Left renal pelvis (tissue), 4 donors: ENCODE data around the gene ALK. TPM values are rescaled to one million over a fixed set of nuclear protein-coding genes. Genes with fewer than 3 reads are reported as not detected.

ENCODE experiments used
- DNase-seq, 4 donors: peaks; one replicate each; pipeline ENCODE4 v3.0.0-alpha.2; 2013; ENCODE audit warnings: low read depth in 4 of 4, low spot score in 3 of 4
- polyA plus RNA-seq, 4 donors: library from polyadenylated mRNA; unstranded; fragments of 120-200 nt; gene quantifications; one replicate each; pipeline ENCODE4 v1.2.1, GENCODE V29; 2013; ENCODE audit not compliant: insufficient read length in 4 of 4

The ALK gene
- polyA plus RNA-seq, 4 donors, result 0.30 to 1.4 (median 0.54) TPM

DNA sequence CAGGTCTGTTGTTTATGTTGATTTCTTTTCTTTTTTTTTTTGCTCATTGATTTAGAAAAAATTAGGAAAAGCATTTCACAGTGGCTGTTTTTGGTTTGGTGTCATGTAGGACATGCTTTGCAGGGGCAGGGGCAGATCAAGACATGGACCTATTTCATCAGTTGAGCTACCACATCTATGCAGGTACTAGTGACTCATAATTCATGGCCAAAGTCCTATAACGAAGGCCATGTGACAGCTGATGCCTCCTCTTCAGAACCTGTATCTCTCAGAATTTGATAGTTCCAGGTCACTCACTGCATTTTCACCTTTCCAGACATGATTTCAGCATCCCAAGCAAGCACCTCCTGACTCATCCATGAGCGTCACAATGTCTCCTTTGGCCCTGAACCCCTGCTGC, 195.8 kb downstream of the ALK start:
- DNase-seq, result no peak

DNA sequence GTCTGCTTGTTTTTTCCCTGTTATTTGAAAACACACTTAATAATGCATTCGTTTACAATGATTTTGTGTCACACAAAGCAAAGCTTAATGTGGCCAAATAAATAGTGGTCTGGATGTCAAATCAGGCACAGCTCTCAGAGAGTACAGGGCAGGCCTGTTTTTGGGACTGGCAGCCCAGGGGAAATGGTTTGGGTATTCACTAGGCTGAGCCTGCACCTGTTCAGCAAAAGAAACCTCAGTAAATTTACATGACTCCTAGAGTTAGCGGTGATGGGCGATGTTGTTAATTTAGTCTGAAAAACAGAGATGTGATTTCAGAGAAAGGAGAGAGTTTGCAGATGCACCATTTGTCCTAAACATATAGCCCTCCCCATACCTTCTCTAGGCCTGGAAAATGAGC, 197.1 kb downstream of the ALK start:
- no peak for DNase-seq

DNA sequence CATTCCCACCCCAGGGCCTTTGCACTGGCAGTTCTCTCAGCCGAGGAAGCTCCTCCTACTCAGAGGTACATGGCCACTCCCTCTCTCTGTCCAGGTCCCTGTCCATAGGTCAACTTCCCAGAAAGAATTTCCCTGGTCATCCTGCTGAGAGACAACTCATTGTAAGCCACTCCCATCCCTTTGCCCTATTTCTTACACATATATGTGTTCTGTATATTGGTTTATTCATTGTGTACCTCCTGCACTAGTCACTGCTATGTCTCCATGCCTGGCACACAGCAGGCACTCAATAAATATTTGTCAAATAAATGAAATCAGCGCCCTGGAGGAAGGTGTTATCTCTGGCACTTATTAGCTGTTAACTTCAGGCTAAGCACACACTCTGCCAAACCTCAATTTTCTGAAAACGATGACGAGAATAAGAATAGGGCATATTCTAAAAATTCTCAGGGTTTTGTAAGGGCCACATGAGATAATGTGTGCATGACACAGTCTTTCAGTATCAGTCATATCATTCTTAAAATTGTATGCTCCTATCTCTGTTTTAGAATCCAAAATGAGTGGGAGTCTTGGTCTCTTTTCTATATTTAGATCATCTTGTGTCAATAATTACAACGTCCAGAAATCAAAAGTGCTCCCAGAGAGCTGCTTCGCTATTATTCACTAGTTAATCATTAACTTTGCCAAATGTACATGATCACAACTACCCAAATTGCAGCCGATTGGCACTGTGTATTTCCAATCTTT, 198.0 kb downstream of the ALK start:
- no peak for DNase-seq

DNA sequence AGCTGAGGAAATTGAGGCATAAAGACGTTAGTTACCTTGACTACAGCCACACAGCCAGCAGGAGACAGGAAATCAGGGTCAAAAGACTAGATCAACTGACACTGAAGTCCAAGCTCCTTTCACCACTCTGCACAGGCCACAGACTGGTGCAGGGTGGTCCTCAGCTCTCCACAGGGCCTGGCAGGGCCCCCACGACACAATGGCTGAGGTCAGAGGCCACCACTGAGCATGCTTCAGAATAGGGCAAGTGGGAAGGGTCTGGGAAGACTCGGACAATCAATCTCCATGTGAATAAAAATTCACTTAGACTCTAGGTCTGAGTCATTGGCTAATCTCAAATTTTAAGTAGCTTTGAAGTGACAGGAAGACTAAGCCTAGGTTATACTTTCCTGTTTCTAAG, 201.7 kb downstream of the ALK start:
- no peak for DNase-seq

DNA sequence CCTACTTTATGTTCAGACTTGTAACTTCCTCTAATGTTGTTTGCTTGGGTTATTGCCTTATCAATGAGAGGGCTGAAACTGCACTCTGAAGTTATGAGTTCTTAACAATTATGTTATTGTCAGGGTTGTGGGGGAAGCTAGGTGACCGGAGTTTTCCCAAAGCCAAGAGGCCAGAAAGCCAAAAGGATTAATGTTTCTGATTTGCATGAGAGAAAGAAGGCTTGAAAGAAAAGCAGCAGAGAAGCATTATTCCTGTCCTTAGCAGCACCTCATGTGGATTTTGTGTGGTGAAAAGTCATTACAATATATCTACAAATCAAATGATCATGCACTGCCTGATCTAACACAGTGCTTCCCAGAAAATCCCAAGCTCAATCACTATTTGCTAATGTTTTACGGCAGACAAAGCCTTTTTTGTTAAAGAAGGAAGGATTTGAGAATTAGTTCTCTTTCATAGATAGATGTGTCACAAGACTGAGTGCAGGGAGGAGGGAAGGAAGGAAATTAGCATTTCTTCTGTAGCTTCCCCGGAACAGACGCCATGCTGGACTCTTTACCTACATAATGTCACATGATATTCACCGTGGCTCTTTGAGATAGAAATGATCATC, 203.2 kb downstream of the ALK start:
- no peak for DNase-seq

DNA sequence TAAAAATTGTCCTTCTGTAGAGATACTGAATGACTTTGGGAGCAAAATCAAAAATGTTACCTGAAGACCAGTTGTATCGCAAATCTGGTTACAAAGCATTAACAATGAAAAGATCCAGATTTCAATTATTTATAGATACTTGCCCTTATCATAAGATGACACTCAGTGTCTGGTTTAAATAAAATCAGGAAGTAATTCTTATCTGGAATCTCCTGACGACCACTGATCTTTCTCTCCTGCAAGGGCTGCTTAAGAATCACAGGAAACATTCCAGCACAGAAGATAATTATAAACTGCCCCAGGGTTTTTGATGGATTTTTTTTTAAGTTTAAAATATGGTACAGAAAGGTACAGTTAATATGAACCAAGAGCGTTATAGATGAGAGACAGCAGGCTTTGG, 205.7 kb downstream of the ALK start:
- no peak for DNase-seq

DNA sequence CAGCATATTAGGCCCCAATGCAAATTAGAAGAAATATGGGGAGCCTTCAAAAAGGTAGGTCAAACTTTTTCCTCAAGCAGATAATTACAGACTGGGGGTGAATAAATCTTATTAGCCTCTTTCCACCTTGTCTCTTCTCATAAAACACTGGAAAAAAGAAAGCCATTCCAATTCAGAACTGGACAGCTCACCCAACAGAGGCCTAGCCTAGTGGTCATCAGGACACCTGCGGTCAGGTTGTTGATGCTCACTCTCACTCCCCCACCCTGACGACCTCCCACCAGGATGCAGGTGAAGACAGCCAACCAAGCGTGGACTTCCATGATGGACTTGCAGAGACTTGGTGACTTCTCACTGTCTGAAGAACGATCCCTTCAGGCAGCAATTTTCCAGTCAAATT, 207.1 kb downstream of the ALK start:
- no peak for DNase-seq

DNA sequence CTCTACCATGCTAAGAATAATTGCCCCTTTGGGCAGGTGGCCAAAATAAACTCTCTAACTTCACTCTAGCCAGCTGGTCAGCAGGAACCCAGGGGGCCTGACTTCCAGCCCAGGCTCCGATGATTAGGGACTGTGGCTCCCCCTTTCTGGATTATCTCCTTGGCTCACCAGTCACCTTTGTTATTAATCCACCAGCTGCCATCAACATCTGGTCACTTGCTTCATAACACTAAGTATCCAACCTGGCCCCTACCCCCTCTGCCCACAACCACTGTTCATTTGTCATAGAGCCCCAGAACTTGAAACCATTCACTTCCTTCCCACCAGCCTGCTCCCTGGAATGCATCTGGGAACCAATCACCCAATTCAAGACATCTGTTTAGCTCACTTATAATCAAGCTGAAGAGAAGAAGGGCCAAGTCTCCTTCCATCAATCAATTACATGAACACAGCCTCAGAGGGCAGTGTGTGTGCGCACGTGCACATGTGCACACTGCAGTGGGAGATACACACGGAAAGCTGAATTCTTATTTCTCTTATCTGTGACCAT, 215.1 kb downstream of the ALK start:
- no peak for DNase-seq

DNA sequence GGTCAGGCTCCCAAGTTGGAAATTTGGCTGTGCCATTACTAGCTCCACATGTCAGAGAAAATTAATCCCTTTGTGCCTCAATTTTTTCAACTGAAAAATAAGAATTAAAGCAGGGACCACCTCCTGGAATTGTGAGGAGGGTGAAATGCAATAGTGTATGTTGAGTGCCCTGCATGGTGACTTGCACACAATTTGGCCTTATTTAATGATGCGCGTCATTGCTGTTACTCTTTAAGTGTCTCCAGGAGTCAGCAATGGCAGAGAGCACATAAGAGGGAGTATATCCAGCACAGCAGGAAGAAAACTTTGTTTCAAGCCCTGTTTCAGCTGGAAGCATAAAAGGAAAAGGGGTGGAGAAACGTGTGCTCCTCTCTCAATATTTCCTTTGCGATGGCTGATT, 215.8 kb downstream of the ALK start:
- peak in 3 of 4 donors; percentile 10 to 33 (median 20) for DNase-seq

DNA sequence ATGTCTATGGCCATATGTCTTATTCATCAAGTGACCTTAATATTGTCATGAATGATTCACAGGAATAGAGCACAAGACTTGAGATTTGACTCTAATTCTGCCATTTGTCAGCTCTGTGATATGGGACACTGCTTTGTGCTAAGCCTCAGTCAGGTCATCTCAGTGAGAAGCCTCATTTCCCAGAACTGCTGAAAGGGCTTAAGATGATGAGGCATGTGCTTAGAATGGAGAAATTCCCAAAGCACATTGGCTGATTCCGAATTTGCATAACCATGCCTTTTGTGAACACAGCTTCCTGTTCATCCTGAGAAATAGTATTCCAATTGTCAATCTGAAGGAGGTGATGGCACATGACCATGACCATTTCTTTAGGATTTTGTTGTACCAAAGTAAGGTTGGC, 218.1 kb downstream of the ALK start:
- no peak for DNase-seq

DNA sequence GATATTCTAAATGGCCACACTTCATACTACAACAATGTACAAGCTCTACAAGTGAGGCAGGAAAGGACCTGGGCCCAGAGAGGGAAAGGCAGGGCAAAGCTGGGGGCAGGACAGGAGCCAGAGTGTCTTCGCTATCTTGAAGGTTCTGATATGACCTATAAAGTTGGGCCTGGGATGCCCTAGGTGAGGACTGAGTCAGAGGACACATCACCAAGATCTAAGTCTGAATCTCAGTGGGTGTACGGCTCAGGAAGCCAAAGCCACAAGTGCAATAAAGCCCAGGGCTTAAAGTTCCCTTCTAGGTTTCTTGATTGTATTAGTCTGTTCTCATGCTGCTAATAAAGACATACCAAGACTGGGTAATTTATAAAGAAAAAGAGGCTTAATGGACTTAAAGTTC, 219.1 kb downstream of the ALK start:
- DNase-seq, result no peak

DNA sequence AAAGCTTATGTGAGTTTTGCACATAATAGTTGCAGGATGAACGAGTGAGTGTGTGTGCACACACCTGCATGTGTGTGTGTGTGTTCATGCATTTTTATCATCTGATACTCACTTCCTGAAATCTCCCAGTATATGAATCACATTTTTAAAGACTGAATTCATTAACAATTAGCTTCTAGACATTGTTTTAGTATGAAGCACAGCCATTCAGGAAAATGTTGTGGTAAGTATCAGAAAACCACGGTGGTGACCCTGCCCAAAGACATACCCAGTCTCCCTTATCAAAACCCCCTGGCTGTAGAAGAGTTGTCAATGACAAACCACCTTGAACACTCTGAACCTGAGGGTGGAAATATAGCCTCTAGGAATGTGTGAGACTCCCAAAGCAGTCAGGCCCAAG, 220.8 kb downstream of the ALK start:
- DNase-seq, result no peak

DNA sequence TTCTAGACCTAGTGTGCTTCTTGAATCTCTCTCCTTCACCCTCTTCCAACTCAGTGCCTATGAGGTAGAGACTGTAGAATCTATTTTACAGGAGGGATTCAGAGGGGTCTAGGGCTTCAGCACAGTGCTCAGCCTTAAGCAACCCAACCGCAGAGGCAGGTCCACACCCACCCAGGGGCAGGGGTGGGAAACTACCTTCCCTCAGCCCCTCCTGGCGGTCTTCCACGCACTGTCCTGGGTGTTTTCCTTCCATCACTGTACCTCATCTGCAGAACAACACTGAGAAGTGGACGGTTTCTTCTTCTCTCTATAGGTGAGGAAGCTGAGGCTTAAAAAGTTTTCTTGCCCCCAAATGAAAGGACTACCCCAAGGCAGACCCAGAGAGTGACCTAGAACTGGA, 222.3 kb downstream of the ALK start:
- no peak for DNase-seq

DNA sequence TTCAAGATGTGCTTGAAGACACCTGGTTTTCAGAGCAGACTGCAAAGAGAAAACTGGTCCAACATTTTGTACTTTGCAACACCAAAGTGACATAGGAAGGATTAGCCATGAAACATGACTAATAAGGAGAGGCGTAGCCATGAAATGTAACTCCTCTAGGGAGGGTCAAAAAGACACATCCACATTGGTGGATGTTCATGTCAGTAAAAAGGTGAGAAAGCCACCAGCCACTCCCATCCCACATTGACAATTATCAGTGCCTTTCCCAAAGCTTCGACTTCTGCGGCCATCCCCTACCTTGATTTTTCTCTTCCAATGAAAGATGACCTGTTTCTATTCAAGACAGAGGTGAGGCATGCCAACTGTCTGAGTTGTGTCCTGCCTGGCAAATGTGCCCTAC, 223.2 kb downstream of the ALK start:
- DNase-seq, result no peak

DNA sequence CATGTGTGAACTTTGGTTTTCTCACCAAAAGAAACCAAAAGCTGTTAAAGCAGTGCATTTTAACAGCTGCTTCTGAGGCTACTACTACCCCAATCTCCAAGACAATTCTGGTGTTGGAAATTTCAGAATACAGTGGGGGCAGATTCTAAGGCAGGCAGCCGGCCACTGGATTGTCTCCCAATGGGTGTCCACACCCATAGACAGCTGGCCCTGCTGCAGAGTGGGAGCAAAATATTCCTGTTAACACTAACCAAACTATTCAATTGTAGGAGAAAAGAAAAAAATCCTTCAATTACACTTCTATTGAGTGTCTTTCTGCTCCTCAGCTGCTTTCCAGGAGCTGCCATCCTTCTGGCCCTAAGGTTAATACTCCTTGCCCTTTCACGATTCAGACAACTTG, 223.7 kb downstream of the ALK start:
- DNase-seq, result no peak

DNA sequence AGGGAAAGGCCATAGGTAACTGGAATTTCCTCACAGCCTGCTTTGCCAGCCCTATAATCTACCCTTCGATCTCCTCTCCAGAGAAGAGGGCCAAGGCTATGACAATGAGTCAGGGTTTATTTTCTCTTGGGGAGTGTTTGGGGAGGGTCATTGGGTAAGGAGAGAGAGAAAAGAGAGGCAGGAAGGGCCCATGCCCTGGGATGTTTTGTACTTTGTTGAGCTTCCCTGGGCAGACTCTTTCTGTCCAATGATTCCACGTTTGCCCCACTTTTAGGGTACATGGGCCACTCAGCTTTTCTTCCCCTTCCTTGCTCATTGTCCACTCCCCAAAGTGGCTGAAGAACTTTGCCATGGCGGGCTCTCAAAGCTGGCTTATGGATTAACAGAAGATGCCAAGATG, 224.2 kb downstream of the ALK start:
- DNase-seq, result no peak

DNA sequence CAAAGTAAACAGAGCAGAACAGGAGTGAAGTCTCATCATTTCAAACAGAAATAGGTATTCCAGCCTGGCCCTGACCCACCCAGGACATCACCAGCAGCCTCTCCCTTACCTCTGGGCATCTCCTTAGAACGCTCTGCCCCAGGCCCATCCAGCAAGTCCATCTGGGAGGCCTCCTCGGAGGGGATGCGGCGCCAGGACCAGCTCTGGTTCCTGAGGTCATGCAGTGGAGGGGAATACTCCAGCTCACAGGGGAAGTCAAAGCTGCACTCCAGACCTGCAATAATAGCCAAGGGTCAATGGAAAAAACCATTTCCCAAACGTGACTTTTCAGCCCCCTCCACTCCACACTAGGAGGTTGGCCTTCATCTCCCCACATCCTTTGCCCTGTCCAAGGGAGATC, 226.6 kb downstream of the ALK start:
- no peak for DNase-seq

DNA sequence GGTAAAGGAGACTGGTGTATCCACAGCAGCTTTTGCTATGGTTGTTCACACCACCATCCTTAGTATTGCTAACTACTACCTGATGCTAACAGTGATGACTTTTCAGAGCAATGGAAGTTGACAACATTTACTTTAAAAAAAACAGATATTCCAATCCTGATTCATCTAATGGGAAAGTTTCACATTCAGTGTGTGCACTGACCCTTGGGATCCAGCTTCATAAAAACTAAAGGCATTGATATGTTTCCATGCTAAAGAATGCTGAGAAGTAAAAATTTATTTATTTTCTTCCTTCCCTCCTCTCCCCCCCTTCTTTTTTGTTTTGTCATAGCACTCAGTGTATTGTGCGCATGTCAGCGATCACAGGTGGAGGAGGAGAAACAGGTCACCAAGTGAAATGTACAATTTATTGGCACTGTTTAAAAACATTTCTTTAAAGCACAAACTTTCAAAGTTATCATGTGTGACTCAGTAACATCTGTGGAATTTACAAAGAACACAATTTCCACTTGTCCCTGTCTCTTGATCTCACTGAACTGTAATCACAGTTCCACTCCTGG, 229.9 kb downstream of the ALK start:
- DNase-seq, result no peak

DNA sequence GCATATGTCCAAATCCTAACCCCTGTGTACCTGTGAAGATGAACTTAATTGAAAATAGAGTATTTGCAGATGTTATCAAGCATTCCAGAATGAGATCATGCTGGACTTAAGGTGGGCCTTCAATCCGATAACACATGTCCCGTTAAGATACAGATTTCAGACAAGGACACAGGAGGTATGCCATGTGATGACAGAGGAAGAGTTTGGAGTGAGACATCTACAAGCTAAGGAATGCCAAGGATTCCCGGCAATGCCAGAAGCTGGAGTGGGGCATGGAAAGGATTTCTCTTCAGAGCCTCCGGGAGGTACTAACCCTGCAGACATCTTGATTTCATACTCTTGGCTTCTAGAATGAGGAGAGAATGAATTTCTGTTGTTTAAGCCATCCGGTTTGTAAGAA, 231.7 kb downstream of the ALK start:
- DNase-seq, result no peak

DNA sequence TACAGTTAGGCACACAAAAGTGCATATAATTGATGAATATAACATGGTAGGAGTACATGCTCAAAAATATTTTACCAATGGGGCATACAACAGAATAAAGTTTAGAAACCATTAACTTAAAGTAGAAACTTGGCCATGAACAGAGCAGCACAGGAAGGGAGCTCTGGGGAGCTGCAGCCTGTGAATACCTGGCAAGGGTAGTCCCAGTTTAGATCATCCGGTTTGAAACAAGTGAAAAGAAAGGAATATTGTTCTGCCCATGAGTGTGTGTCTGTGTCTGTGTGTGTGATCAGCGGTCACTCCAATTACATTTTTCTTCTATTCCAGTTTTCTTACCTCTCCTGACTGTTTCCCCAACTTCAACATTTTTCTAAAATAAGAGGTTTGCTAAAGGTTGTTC, 233.0 kb downstream of the ALK start:
- no peak for DNase-seq

DNA sequence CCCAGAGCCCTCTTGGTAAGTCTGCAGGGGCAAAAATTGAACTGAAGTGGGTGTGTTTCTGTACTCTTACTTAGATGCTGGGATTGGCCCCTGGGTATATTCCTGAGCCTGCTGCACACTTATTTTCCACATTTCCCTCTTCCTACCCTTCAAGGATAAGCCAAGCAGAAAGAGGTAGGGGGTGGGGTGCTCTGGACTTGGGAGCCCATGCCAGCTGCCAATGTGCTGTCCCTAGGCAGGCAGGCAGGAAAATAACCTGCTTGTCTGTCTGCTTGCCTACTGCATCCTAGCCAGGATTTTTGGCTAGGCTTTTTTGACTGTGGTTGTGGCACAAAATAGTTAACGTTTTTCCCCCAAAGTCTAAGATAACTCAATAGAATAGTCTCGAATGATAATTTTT, 234.3 kb downstream of the ALK start:
- DNase-seq, result no peak

DNA sequence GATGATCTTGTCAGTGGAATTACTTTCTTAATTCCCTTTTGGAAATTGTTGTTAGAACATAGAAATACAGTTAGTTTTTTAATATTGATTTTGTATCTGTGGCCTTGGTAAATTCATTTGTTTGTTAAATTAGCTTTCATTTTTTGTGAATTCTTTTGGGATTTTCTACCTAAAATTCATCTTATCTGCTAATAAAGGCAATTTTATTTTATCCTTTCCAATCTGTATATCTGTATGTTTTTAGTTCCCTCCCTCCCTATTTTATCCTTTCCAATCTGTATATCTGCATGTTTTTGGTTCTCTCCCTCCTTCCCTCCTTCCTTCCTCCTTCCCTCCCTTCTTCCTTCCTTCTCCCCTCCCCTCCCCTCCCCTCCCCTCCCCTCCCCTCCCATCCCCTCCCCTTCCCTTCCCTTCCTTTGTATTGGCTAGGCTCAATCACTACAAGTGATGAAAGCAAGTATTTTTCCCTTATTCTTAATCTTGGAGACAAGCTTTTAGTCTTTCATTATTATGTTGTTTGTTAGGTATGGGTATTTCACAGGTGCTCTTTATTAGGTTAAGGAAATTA, 244.4 kb downstream of the ALK start:
- DNase-seq, result no peak
